PC-3 (cell line): ENCODE results near the gene ZDHHC7.

ENCODE experiments used
- CTCF ChIP-seq: fragments of 300-600 bp; sonication (generic); conservative IDR thresholded peaks from 2 replicates; pipeline ENCODE4 v1.5.1; 2017; ENCODE audit warnings: antibody characterized with exemption, low read depth, mild to moderate bottlenecking, low read length
- EZH2 ChIP-seq: fragments of 300-600 bp; sonication (generic); IDR thresholded peaks from one replicate; pipeline ENCODE4 v1.6.1; 2017; ENCODE audit warnings: antibody characterized with exemption, mild to moderate bottlenecking, low read length; ENCODE audit not compliant: unreplicated experiment
- EZH2phosphoT487 ChIP-seq: fragments of 300-600 bp; sonication (generic); IDR thresholded peaks from 2 replicates; pipeline ENCODE4 v1.6.1; 2018; ENCODE audit warnings: mild to moderate bottlenecking, antibody characterized with exemption, low read length, borderline replicate concordance

GRCh38 chr16:84925092-84925772 lies 86.1 kb downstream of the ZDHHC7 start:
- peak; percentile 92 for TF ChIP-seq CTCF
- no peak for TF ChIP-seq EZH2phosphoT487
- TF ChIP-seq EZH2, result no peak
